Measurements from ENCODE around the gene CMTM7.
"Not testable (repeated sequence)": the region's sequence is repeated elsewhere in the genome, so short reads cannot be mapped to it uniquely, and the experiment has no call there.

Gene CMTM7

DNA sequence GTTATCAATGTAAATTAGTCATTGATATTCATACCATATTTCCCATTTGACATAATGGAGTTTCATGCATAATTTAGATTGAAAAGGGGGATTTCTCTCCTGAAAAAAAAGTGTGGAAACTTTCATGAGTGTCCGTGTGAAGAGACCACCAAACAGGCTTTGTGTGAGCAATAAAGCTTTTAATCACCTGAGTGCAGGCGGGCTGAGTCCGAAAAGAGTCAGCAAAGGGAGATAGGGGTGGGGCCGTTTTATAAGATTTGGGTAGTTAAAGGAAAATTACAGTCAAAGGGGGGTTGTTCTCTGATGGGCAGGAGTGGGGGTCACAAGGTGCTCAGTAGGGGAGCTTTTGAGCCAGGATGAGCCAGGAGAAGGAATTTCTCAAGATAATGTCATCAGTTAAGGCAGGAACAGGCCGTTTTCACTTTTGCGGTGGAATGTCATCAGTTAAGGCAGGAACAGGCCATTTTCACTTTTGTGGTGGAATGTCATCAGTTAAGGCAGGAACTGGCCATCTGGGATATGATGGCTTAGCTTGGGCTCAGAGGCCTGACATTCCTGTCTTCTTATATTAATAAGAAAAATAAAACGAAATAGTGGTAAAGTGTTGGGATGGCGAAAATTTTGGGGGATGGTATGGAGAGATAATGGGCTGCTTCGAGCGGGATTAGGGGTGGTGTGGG, 69.3 kb downstream of the CMTM7 start:
- not testable (repeated sequence) for DNase-seq

DNA sequence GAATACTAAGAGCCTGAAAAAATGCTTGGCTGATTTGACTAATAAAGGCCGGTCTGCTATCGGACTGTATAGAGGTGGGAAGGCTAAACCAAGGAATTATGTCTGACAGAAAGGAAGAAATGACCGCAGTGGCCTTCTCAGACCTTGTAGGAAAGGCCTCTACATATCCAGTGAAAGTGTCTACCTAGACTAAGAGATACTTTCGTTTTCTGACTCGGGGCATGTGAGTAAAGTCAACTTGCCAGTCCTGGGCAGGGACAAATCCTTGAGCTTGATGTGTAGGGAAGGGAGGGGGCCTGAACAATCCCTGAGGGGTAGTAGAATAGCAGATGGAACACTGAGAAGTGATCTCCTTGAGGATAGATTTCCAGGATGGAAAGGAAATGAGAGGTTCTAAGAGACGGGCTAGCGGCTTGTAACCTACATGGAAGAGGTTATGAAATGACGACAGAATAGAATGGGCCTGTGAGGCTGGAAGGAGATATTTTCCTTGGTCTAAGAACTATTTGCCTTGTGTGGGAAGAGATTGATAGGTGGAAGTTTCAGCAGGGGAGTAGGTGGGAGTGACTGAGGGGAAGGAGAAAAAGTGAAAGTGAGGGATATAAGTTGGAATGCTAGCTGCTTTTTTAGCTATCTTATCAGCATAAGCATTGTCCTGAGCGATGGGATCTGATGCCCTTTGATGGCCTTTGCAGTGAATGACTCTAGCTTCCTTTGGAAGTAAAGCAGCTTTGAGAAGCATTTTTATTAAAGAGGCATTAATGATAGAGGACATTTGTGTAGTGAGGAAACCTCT, 70.7 kb downstream of the CMTM7 start:
- not testable (repeated sequence) for DNase-seq

DNA sequence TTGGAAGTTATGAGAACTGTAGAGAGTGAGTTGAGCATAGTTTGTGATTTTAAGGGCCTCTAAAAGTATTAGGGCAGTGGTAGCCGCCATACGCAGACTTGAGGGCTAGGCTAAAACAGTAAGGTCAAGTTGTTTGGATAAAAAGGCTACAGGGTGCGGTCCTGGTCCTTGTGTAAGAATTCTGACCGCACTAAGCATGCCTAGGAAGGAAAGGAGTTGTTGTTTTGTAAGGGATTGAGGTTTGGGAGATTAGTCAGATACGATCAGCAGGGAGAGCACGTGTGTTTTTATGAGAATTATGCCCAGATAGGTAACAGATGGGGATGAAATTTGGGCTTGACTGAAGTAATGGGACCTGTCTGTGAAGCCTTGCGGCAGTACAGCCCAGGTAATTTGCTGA, 71.8 kb downstream of the CMTM7 start:
- DNase-seq = peak; percentile 9

DNA sequence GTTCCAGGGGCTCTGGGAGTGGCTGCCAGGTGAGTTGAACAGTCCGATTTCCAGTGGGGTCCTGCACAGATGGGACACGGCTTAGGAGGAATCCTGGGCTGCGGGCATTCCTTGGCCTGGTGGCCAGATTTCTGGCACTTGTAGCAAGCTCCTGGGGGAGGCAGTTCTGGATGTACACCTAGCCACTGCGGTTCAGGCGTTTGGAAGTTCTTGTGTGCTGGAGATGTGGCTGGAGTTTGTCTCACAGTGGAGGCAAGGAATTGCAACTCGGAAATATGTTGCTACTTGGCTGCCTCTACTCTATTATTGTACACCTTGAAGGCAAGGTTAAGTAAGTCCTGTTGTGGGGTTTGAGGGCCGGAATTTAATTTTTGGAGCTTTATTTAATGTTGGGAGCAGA, 73.1 kb downstream of the CMTM7 start:
- not testable (repeated sequence) for DNase-seq

DNA sequence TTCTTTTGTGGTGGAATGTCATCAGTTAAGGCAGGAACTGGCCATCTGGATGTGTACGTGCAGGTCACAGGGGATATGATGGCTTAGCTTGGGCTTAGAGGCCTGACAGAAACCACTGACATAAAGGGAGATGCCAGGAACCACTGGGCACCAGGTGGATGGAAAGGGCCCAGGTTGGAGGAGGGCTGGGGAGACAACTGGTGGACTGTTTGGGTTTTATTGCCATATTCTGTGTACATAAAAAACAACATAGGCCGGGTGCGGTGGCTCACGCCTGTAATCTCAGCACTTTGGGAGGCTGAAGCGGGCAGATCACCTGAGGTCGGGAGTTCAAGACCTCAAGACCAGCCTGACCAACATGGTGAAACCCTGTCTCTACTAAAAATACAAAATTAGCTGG, 75.2 kb downstream of the CMTM7 start:
- not testable (repeated sequence) for DNase-seq

DNA sequence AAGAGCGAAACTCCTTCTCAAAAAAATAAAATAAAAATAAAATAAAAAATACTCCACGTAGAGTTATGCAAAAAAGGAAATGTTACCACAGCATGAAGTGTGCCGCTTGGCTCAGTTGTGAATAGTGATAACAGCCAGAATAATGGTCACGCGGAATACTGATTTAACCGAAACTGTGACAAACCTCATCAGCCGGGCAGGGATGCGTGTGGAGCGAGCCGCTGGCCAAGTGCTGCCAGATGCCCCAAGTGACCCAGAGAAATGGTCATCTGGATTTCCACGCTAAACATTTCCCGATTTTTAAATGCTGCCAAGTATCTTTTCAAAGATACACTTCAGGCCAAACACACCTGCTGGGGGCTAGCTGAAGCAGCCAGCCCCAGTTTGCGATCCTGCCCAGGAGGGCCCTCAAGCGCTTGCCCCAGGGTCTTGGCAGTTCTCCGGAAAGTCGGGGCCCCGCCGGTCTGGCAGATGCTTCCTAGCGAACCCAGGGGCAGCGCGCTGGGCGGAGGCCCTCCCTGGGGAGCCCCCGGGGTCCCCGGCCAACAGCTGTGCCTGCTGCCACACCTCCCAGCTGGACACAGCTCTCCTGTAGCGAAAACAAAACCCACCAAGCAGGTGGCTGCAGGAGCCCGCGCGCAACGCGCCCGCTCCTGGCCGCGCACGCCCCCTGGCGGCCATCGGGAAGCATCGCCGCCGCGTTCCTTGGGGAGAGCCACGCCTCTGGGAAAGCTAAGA, 75.8 kb downstream of the CMTM7 start:
- peak; percentile 53 for DNase-seq

DNA sequence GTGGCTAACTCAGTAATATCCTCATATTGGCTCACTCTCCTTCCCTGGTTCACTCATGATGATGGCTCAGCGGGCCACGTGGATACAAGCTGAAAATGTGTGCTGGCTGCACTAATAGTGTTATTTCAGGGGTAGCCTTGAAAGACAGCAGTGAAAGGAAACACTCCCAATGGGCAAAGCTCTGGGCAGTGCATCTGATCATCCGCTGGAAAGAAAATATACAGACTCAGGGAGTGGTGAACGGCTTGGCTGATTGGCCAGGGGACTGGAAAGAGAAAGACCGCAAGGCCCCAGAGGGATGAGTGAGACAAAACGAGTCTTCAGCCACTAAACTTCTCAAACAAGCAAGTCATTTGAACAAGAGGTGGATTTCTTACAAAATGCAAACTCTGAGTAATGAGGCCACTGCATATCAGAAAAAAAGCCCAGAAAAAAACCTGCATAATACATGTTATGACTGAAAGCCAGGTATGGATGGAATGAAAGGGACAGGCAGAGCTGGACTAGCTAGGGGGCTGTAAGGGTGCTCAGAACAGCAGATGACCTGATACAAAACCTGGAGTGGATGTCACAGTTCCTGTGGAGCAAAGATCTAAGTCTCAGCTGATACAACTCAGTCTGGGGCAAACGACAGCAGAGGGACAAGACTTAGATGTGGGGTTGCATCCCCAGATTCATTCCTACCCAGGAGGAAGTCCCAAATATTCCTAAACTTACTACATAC, 77.7 kb downstream of the CMTM7 start:
- DNase-seq = no peak

DNA sequence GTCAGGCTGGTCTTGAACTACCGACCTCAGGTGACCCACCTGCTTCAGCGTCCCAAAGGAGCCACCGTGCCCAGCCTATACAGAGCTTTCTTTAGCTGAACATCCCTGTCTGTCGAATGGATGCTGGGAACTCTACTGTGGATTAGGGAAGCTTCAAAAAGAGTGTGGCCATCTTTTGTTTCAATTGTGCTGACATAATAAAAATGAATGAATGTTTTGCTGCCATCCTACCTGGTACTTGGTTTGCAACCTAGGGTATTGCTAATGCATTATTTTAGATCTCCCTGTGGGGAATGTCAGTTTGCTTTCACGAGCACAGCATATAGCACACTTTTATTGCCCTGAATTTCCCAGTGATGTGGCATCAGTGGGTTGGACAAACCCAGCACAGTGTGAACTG, 78.7 kb downstream of the CMTM7 start:
- DNase-seq = no peak

DNA sequence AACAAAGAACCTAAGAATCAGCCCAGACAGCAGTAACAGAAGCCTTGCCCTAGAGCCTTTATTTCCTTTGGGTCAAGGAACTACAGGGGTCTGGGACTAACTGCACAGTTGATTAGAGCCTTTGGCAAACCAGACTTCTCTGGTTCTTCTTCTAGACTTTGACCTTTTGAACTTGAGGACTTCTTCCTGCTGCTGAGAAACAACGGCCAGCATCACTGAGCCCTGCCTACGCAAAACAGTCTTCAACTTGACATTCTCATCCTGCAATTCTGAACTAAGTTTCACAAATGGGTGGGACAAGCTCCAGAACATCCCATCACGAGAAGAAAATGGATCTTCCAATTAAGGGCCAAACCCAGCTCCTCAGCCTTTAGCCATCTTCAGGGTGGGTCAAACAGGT, 79.6 kb downstream of the CMTM7 start:
- no peak for DNase-seq

DNA sequence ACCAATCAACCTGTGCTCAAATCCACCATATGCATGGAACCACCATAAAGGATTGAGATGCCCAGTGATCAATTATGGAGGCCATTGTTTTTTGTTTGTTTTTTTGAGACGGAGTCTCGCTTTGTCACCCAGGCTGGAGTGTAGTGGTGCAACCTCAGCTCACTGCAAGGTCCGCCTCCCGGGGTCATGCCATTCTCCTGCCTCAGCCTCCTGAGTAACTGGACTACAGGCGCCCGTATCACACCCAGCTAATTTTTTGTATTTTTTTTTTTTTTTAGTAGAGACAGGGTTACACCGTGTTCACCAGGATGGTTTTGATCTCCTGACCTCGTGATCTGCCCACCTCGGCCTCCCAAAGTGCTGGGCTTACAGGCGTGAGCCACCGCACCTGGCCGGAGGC, 80.5 kb downstream of the CMTM7 start:
- DNase-seq = not testable (repeated sequence)

DNA sequence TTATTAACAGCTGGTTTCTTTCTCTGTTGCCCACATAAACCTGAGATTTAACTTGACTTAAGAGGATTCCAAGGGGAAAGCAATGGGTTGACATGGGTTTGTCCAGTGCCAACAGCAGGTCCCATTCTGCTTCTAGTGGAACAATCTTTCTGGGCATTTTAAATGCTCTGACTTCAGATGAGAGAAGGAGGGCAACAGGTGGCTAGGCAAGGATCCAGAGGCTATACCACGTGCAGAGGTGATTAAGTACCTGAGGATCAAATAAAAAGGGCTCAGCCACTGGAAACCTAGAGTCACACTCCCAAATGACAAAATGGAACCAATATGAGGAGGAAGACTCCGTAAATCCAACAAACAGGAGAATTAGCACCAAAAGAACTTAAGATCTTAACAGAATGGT, 82.5 kb downstream of the CMTM7 start:
- DNase-seq = no peak

DNA sequence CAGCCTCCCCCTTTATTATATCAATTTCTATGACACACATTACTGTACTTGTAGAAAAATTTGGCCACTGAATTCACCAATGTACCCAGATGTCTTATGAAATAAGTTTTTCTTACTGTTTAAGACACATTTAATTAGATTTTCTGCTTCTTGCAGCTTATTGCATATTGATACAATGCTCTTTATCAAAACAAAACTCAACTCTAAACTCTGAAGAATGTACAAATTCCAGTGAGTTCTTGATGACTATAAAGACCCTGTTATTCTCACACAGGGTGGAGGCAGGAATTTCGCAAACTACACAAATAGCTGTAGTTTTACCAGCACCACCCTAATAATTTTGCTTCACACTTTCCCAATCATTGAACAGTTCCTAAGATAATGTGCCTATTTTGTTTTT, 89.0 kb downstream of the CMTM7 start:
- DNase-seq = no peak

DNA sequence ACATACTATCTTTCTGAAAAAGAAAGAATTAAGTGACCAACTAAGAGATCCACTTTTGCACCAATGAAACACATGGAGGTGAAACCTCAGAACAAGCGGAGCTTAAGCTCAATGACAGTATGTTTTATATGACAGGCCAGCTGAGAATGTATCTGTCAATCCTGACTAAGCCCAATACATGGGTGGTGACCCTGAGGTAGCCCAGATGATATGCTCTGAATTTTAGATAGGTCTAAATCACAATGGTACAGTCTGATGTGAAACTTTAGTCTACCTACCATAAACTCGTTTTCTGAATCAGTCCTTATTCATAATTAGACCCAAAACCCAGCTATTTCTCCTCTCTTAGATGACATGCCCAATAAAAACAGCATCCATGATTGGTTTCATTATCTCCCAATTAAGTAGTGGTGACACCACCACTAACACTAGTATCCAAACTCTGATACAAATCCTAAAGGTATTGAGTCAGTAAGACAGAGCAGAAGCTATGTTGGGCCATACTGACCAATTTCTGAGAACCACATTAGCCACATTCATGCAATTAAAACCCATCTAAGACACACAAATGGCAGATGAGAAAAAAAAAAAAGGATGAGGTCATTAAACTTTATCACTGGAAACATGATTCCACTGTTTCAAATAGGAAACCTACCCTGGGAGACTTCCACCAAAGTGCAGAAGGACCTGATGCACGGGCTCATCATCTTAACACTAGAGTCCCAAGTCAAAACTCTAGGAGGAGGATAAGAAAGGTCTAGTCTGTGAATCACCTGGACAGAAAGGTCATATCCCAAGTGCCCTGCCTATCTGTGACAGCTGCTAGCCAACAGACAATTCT, 90.4 kb downstream of the CMTM7 start:
- no peak for DNase-seq

DNA sequence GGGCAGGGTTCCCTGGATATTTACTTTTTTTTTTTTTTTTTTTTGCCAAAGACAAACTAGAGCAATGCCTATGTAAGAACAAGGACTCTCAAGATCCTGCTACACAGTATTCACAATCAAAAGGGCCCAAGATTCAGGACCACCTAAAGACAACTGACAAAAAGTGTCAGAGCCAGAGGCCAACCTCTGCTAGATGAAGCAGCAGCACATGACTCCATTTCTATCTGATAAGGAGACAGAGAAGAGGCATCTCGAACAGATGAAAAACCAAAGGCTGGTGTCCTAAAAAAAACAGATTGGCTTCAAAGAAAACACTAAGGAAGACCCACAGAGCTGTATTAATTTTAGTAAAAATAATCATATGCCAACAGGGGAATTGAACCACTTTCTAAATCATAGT, 91.0 kb downstream of the CMTM7 start:
- no peak for DNase-seq

DNA sequence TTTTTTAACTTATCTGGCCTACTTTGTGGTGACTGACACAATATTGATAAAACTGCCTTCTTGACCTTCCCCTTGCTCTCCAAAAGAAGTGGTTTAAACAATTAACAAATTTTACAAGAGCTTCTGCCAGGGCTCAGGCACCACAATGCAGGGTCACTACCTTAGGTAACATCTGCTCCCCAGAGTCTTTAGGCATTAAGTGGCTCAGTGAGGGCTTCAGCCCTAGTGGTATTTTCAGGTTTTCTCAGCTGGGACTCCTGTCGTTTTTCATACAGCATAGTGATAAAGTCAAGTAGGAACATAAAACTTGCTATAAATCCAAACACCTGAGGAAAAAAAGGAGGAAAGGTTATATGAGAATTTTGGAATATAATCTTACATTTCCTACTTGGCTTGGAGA, 92.1 kb downstream of the CMTM7 start:
- no peak for DNase-seq

DNA sequence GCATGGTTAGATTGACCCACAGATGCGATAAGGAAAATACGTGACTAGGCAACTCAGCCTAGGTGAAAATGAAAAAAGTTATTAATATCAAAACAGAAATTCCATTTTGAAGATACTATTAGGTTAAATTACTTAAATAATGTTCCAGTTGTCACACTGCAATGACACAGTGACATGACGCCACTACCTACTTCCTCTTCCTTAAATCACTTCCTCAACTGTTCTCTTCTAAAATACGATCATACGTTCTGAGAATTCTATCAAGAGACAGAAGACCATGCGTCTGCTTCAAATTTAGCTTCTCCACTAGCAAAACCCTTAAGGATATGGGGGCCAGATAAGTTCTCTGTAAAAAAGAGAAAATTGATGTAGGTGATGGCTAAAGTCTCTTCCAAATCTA, 92.8 kb downstream of the CMTM7 start:
- DNase-seq = no peak

DNA sequence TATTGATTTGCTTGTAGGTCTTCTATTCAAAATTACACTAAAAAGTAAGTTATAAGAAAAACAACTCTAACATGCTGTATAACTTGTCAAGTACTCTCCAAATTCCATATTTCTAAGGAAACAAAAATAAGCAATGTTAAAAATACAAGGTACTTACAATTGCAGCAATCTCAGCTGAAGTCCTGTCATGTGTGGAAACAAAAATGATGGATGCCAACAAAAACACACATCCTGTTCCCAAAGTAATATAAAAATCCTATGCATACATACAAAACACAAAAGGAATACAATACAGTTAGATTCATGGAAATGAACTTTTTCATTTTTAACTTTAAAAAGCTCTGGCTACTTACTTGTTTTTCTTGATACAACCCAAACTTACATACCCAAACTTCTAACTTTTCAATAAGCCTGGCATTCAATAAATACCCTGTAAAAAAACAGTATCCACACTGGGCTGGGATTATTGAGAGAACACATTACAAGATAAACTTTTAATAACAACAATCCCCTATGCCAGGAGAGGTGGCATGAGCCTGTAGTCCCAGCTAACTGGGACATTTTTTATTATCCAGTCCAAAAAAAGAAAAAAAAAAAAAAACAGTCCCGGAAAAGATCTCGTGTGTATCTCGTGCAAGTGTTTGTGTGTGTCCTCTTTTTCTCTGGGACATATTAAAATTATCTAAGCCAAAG, 96.3 kb downstream of the CMTM7 start:
- no peak for DNase-seq

DNA sequence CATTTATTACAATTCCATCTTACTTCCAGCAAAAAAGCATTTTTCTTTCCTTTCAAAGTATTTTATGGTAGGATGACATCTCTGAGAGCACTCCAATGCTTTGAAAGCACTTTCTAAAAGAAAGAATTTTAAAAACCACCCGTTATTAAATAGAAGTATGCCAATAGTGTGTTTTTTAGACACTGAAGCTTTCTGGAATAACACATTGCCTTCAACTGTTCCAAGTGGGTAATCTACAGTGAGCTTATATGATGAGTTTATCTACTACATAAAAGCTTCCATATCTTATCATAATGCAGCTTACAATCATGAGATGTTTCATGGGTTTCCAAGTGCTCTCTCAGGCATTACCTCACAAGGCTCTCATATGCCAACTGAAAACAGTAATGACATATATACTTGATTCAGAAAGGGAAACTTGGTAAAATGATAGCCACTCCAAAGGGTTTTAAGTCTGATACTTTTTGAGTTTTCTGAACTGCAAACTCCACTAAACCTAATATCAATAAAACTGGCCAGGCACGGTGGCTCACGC, 96.9 kb downstream of the CMTM7 start:
- DNase-seq = no peak

DNA sequence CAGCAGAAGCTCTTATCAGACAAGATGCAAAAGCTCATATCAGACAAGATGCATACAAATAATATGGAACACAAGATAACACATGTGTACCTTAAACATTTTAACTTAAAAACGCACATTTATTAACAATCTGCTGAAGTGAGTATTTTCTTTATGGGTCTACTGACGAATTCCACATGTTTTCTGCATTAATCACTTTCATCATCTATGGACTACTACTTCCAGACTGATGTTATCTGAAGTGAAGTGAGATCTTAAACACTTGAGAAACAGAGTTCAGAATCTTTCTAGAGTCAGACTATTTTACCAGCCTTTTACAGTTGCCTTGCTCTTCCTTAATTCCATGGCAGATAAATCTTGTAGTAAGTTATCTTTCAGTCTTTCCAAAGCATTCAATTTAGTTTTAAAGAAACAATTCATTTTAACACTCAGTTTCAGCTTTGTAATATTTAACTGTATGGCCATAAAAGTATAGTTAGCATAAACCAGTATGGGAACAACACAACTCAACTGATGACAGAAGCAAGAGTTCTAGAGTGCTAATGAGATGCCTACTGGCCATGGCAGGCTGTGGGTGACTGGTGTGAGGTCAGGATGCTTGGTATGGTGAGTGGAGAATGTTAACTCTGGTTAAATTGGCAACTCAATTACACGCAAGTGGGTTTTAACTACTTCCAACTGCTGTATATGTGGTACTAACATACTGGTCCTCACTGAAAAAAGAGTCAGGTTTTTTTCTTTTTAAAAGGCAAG, 101.2 kb downstream of the CMTM7 start:
- no peak for DNase-seq
